ENCODE results near the gene SYT11.

SYT11 gene

GRCh38 chr1:155856257-155856974 lies 3.0 kb upstream of the SYT11 start:
- no peaks in the 10 kb centered on the region for H3K9me3 ChIP-seq (ENCODE audit: severe bottlenecking)
- peaks cover 2% of the 10 kb centered on the region for H3K4me1 ChIP-seq (ENCODE audit: insufficient read depth, poor library complexity, severe bottlenecking)
- no peak for DNase-seq (ENCODE audit: low spot score)
- no peaks in the 10 kb centered on the region for H3K27me3 ChIP-seq (ENCODE audit: insufficient read depth, poor library complexity, severe bottlenecking)
- peaks cover 42% of the 10 kb centered on the region for H3K36me3 ChIP-seq (ENCODE audit: low read depth)
- TF ChIP-seq CTCF (IDR thresholded peaks at IDR 0.05; ENCODE audit: poor library complexity, severe bottlenecking) = no peak
- H3K27ac ChIP-seq (ENCODE audit: poor library complexity, severe bottlenecking) = peak overlapping the region; percentile 63
- peak overlapping the region; percentile 55 for H3K4me3 ChIP-seq (ENCODE audit: severe bottlenecking)
- ATAC-seq (ENCODE audit: low read depth) = no peak

GRCh38 chr1:155856975-155857930 lies 2.1 kb upstream of the SYT11 start, which contains the start of gene GON4L:
Gene GON4L (minus strand): TSS chr1:155857214. CDS start chr1:155853780, 3,434 bp downstream.
- no peaks in the 10 kb centered on the region for H3K27me3 ChIP-seq (ENCODE audit: insufficient read depth, poor library complexity, severe bottlenecking)
- no peak for TF ChIP-seq CTCF (IDR thresholded peaks at IDR 0.05; ENCODE audit: poor library complexity, severe bottlenecking)
- no peaks in the 10 kb centered on the region for H3K9me3 ChIP-seq (ENCODE audit: severe bottlenecking)
- H3K4me3 ChIP-seq (ENCODE audit: severe bottlenecking) = peak within 1 kb of the TSS; percentile 55
- H3K4me1 ChIP-seq (ENCODE audit: insufficient read depth, poor library complexity, severe bottlenecking) = peaks cover 2% of the 10 kb centered on the region
- ATAC-seq (ENCODE audit: low read depth) (peak; percentile 91), DNase-seq (ENCODE audit: low spot score) (peak; percentile 85)
- peak within 1 kb of the TSS; percentile 63 for H3K27ac ChIP-seq (ENCODE audit: poor library complexity, severe bottlenecking)
- H3K36me3 ChIP-seq (ENCODE audit: low read depth) = peaks cover 33% of the 10 kb centered on the region

- no peak for DNase-seq (ENCODE audit: low spot score)
- H3K27ac ChIP-seq (ENCODE audit: poor library complexity, severe bottlenecking) = peak overlapping the region; percentile 63
Measured at GRCh38 chr1:155858800-155859233, 550 bp upstream of the SYT11 start.

More at GRCh38 chr1:155858800-155859233, 550 bp upstream of the SYT11 start:
- Histone ChIP-seq H3K27me3 (ENCODE audit: insufficient read depth, poor library complexity, severe bottlenecking) (no peaks in the 10 kb centered on the region), H3K9me3 (ENCODE audit: severe bottlenecking) (no peaks in the 10 kb centered on the region), H3K4me1 (ENCODE audit: insufficient read depth, poor library complexity, severe bottlenecking) (peaks cover 2% of the 10 kb centered on the region), H3K36me3 (ENCODE audit: low read depth) (peaks cover 18% of the 10 kb centered on the region), H3K4me3 (ENCODE audit: severe bottlenecking) (peak overlapping the region; percentile 36)
- peak; percentile 4; the same call in 1 of the 3 replicates for ATAC-seq (ENCODE audit: low read depth)
- TF ChIP-seq CTCF (IDR thresholded peaks at IDR 0.05; ENCODE audit: poor library complexity, severe bottlenecking) = no peak
